Breast epithelium (tissue), 4 donors: ENCODE measurements around the gene LAMA3. TPM values are rescaled to one million over a fixed set of nuclear protein-coding genes. Genes with fewer than 3 reads are reported as not detected.

Source experiments
- DNase-seq, 2 donors: peaks; one replicate each; pipeline ENCODE4 v3.0.0-alpha.2; 2019; ENCODE audit warnings: low spot score in 2 of 2
- H3K27ac ChIP-seq, 2 donors: fragments of 200-600 bp; sonication (generic) in 1 of 2; one replicate each; pipeline ENCODE4 v1.5.1; 2016 to 2019; ENCODE audit warnings: mild to moderate bottlenecking in 1 of 2
- H3K27me3 ChIP-seq, 2 donors: fragments of 200-600 bp; sonication (generic) in 1 of 2; one replicate each; pipeline versions ENCODE4 v1.5.1 to v1.6.0; 2017 to 2019; ENCODE audit warnings: control low read depth in 1 of 2, mild to moderate bottlenecking in 1 of 2
- H3K36me3 ChIP-seq: fragments of 200-600 bp; one replicate; pipeline ENCODE4 v1.5.1; 2019
- H3K4me1 ChIP-seq, 2 donors: fragments of 200-600 bp; sonication (generic); one replicate each; pipeline ENCODE4 v1.5.1; 2016 to 2019; ENCODE audit warnings: control low read depth in 1 of 2
- H3K4me3 ChIP-seq, 3 donors: fragments of 200-600 bp; sonication (generic); 1 replicate in 2 of 3; 2 replicates in 1 of 3; pipeline ENCODE4 v1.5.1; 2016 to 2019; ENCODE audit warnings: mild to moderate bottlenecking in 3 of 3, moderate library complexity in 2 of 3
- H3K9me3 ChIP-seq, 2 donors: fragments of 200-600 bp; sonication (generic) in 1 of 2; one replicate each; pipeline ENCODE4 v1.5.1; 2016 to 2019; ENCODE audit warnings: control low read depth in 1 of 2
- CTCF ChIP-seq, 3 donors: fragments of 450-650 bp; IDR thresholded peaks; one replicate each; pipeline ENCODE4 v1.5.1; 2016 to 2017; ENCODE audit warnings: antibody characterized with exemption in 3 of 3, mild to moderate bottlenecking in 3 of 3, moderate library complexity in 3 of 3
- POLR2A ChIP-seq: fragments of 450-650 bp; IDR thresholded peaks from one replicate; pipeline ENCODE4 v1.6.1; 2016; ENCODE audit warnings: antibody characterized with exemption, mild to moderate bottlenecking, moderate library complexity
- POLR2AphosphoS5 ChIP-seq, 3 donors: sonication (generic); formaldehyde crosslinking; IDR thresholded peaks; one replicate each; pipeline ENCODE4 v1.6.1; 2017; ENCODE audit warnings: antibody characterized with exemption in 3 of 3
- intact Hi-C: fragments of 100-400 bp; cut with DNase I; formaldehyde crosslinking; loops from one replicate; pipeline ENCODE4 v1.15.1; 2023; ENCODE audit warnings: low total_unique reads
- total RNA-seq, 3 donors: library from RNA; depleted of rRNA; stranded (reverse); fragments of >200 nt; gene quantifications; one replicate each; pipeline ENCODE4 v1.1.0, GENCODE V29; 2016

LAMA3 gene
- total RNA-seq, 3 donors from 2014 or later: 43.4 to 173 (median 127) TPM

GRCh38 chr18:23758281-23758680, 69.0 kb downstream of the LAMA3 start:
- Histone ChIP-seq H3K27ac (no peak overlapping the region), H3K4me3 (no peak overlapping the region), H3K9me3 (no peaks in the 10 kb centered on the region), H3K4me1 (no peaks in the 10 kb centered on the region), H3K36me3 (no peaks in the 10 kb centered on the region), H3K27me3 (no peaks in the 10 kb centered on the region)
- DNase-seq: no peak
- TF ChIP-seq CTCF (IDR thresholded peaks at IDR 0.05) (no peak), POLR2AphosphoS5 (IDR thresholded peaks at IDR 0.05) (no peak)
- intact Hi-C loops: no loop called here

GRCh38 chr18:23761941-23762340, 72.7 kb downstream of the LAMA3 start:
- intact Hi-C loops: no loop called here
- Histone ChIP-seq H3K4me3 (no peak overlapping the region), H3K27me3 (no peaks in the 10 kb centered on the region), H3K4me1 (no peaks in the 10 kb centered on the region), H3K36me3 (no peaks in the 10 kb centered on the region), H3K27ac (no peak overlapping the region), H3K9me3 (no peaks in the 10 kb centered on the region)
- no peak for TF ChIP-seq POLR2AphosphoS5 (IDR thresholded peaks at IDR 0.05)
- TF ChIP-seq CTCF (IDR thresholded peaks at IDR 0.05): no peak
- TF ChIP-seq POLR2A: no peak
- DNase-seq: no peak

- Histone ChIP-seq H3K9me3 (no peaks in the 10 kb centered on the region), H3K4me3 (no peak overlapping the region), H3K27me3 (no peaks in the 10 kb centered on the region), H3K27ac (no peak overlapping the region), H3K4me1 (no peaks in the 10 kb centered on the region), H3K36me3 (no peaks in the 10 kb centered on the region)
- DNase-seq: no peak
- no peak for TF ChIP-seq POLR2A
- no peak for TF ChIP-seq CTCF (IDR thresholded peaks at IDR 0.05)
- no peak for TF ChIP-seq POLR2AphosphoS5 (IDR thresholded peaks at IDR 0.05)
- intact Hi-C loops: no loop called here
These were observed 74.1 kb downstream of the LAMA3 start for GRCh38 chr18:23763343-23763742.

- TF ChIP-seq POLR2AphosphoS5 (IDR thresholded peaks at IDR 0.05): no peak
- TF ChIP-seq CTCF (IDR thresholded peaks at IDR 0.05): no peak
- no peak for TF ChIP-seq POLR2A
- Histone ChIP-seq H3K4me3 (no peak overlapping the region), H3K4me1 (no peaks in the 10 kb centered on the region), H3K27ac (no peak overlapping the region), H3K36me3 (no peaks in the 10 kb centered on the region), H3K9me3 (no peaks in the 10 kb centered on the region), H3K27me3 (no peaks in the 10 kb centered on the region)
- no peak for DNase-seq
- intact Hi-C loops: no loop called here
These were observed 76.7 kb downstream of the LAMA3 start for GRCh38 chr18:23765931-23766330.

- Histone ChIP-seq H3K36me3 (no peaks in the 10 kb centered on the region), H3K27me3 (no peaks in the 10 kb centered on the region), H3K27ac (no peak overlapping the region), H3K9me3 (no peaks in the 10 kb centered on the region), H3K4me1 (no peaks in the 10 kb centered on the region), H3K4me3 (no peak overlapping the region)
- TF ChIP-seq POLR2AphosphoS5 (IDR thresholded peaks at IDR 0.05): no peak
- TF ChIP-seq POLR2A: no peak
- no peak for TF ChIP-seq CTCF (IDR thresholded peaks at IDR 0.05)
- no peak for DNase-seq
- intact Hi-C loops: no loop called here
These were observed 83.2 kb downstream of the LAMA3 start for GRCh38 chr18:23772327-23773024.
